ENCODE measurements around the gene SLC12A8. TPM values are rescaled to one million over a fixed set of nuclear protein-coding genes. Genes with fewer than 3 reads are reported as not detected.
A peak's percentile ranks its signal among the peaks of the same experiment; 100 is the strongest.

Gene SLC12A8
- total RNA-seq, 1 donor from 2014 or later: 11.8 TPM

DNA sequence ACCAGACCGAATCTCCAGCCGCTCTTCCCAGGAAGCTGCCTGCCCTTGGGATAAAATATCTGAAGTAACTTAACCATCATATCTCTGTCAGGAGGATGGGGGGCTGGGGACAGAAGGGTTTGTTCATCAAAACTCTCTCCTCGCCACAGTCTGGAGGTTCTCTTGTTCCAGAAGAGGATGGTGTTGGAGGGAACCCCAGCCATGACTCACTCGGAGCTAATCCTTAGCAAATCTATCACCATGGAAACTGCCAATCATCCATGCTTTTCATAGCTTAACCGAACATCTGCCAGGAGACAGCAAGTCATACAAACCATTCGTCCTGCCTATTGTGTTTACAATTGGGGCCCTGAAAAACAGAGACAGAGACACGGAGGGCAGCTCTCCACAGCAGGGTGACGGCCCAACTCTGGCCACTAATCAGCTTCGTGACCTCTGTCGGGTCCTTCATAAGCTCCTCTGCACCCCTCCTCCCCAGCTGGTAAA is 83.0 kb downstream of the SLC12A8 start:
- no peak for TF ChIP-seq CTCF (IDR thresholded peaks at IDR 0.05)
- no peaks in the 10 kb centered on the region for H3K27me3 ChIP-seq
- DNase-seq (no peak), ATAC-seq (peak; percentile 51)
- no peaks in the 10 kb centered on the region for H3K9me3 ChIP-seq
- H3K27ac ChIP-seq: peak overlapping the region; percentile 73
- intact Hi-C loops (cut with DNase I): no loop called here
- no peak overlapping the region for H3K4me3 ChIP-seq
- H3K36me3 ChIP-seq: no peaks in the 10 kb centered on the region
- H3K4me1 ChIP-seq: peaks cover 16% of the 10 kb centered on the region

DNA sequence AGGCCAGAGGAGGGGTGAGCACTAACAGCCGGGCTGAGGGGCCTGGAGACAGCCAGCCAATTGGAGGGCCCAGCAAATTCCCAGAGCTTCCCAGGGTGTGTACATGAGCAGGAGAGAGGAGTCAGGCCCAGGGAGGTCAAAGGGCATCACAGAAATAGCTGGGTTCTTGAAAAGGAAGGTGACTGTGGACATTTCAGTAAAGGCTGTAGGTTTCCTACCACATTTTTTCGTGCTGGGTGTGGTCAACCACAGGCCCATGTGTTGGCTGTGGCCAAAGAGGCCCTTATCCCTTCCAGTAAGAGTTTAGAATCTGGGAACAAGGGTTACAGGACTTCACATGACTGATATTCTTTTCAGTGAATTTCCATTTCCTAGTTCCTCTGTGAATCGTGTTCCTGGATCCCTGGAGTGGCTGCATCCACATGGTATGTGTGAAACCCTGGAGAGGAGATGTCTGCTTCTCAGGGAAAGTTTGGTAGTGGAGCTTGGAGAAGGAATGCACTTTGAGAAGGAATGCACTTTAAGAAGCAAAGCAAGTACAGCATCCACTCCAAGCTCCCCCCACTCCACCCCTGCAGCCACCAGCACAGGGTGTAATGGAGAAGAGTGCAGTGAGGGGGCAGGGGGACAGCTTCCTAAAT is 83.6 kb downstream of the SLC12A8 start:
- no peak for TF ChIP-seq CTCF (IDR thresholded peaks at IDR 0.05)
- peaks cover 16% of the 10 kb centered on the region for H3K4me1 ChIP-seq
- peak; percentile 84 for ATAC-seq
- DNase-seq: peak; percentile 72
- H3K9me3 ChIP-seq: no peaks in the 10 kb centered on the region
- intact Hi-C loops (cut with DNase I): no loop called here
- H3K27ac ChIP-seq: peak overlapping the region; percentile 73
- H3K4me3 ChIP-seq: no peak overlapping the region
- H3K27me3 ChIP-seq: no peaks in the 10 kb centered on the region
- no peaks in the 10 kb centered on the region for H3K36me3 ChIP-seq

- DNase-seq (no peak), ATAC-seq (no peak)
- no peaks in the 10 kb centered on the region for H3K27me3 ChIP-seq
- H3K4me3 ChIP-seq: no peak overlapping the region
- TF ChIP-seq CTCF (IDR thresholded peaks at IDR 0.05): no peak
- no peak overlapping the region for H3K27ac ChIP-seq
- no peaks in the 10 kb centered on the region for H3K36me3 ChIP-seq
- H3K9me3 ChIP-seq: no peaks in the 10 kb centered on the region
- intact Hi-C loops (cut with DNase I): no loop called here
- peaks cover 20% of the 10 kb centered on the region for H3K4me1 ChIP-seq
These were observed 86.2 kb downstream of the SLC12A8 start for GRCh38 chr3:125126323-125126722.

- no peaks in the 10 kb centered on the region for H3K9me3 ChIP-seq
- peaks cover 25% of the 10 kb centered on the region for H3K4me1 ChIP-seq
- H3K36me3 ChIP-seq: no peaks in the 10 kb centered on the region
- TF ChIP-seq CTCF (IDR thresholded peaks at IDR 0.05): no peak
- H3K27ac ChIP-seq: no peak overlapping the region
- ATAC-seq: no peak
- no peaks in the 10 kb centered on the region for H3K27me3 ChIP-seq
- DNase-seq: no peak
- intact Hi-C loops (cut with DNase I): no loop called here
- no peak overlapping the region for H3K4me3 ChIP-seq
These were observed 86.7 kb downstream of the SLC12A8 start for GRCh38 chr3:125125821-125126245.

- ATAC-seq: no peak
- H3K27ac ChIP-seq: no peak overlapping the region
- no peaks in the 10 kb centered on the region for H3K27me3 ChIP-seq
- no peak for TF ChIP-seq CTCF (IDR thresholded peaks at IDR 0.05)
- H3K4me3 ChIP-seq: no peak overlapping the region
- intact Hi-C loops (cut with DNase I): no loop called here
- no peaks in the 10 kb centered on the region for H3K36me3 ChIP-seq
- DNase-seq: no peak
- no peaks in the 10 kb centered on the region for H3K9me3 ChIP-seq
- peaks cover 24% of the 10 kb centered on the region for H3K4me1 ChIP-seq
These were observed 88.9 kb downstream of the SLC12A8 start for GRCh38 chr3:125123451-125124305.

Data from upper lobe of right lung (tissue), 1 donor.